Testis (tissue), 2 donors: Measurements from ENCODE around the gene ZNF350.

Source experiments
- POLR2A ChIP-seq: fragments of 450-650 bp; IDR thresholded peaks from one replicate; pipeline ENCODE4 v1.6.1; 2017; ENCODE audit warnings: antibody characterized with exemption, mild to moderate bottlenecking, moderate library complexity
- TF ChIP-seq, protein P1 (sequence below), 3 experiments: fragments of 450-650 bp in 2 of 3; fragments of 200-600 bp in 1 of 3; sonication (generic) in 1 of 3; IDR thresholded peaks; one replicate each; pipeline ENCODE4 v1.5.1; 2016 to 2019; ENCODE audit warnings: antibody characterized with exemption in 3 of 3, mild to moderate bottlenecking in 2 of 3, moderate library complexity in 1 of 3

DNA sequence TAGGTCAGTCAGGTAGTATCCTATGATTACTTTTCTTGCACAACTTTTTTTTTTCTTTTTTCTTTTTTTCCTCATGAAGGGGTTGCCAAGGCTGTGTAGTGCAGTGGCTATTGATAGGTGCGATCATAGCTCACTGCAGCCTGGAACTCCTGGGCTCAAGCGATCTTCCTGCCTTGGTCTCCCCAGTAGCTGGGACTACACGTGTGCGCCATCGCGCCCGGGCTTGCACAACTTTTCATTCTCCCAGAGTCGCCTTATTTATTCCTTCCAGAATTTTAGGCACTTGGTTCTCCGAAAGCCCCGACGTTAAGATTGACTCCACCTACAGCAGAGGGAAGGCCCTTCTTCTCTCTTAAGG lies 60.2 kb downstream of the ZNF350 start:
- TF ChIP-seq, protein P1, sequence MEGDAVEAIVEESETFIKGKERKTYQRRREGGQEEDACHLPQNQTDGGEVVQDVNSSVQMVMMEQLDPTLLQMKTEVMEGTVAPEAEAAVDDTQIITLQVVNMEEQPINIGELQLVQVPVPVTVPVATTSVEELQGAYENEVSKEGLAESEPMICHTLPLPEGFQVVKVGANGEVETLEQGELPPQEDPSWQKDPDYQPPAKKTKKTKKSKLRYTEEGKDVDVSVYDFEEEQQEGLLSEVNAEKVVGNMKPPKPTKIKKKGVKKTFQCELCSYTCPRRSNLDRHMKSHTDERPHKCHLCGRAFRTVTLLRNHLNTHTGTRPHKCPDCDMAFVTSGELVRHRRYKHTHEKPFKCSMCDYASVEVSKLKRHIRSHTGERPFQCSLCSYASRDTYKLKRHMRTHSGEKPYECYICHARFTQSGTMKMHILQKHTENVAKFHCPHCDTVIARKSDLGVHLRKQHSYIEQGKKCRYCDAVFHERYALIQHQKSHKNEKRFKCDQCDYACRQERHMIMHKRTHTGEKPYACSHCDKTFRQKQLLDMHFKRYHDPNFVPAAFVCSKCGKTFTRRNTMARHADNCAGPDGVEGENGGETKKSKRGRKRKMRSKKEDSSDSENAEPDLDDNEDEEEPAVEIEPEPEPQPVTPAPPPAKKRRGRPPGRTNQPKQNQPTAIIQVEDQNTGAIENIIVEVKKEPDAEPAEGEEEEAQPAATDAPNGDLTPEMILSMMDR (IDR thresholded peaks at IDR 0.05): no peak
- no peak for TF ChIP-seq POLR2A
